ENCODE measurements around the gene GZMB.

GZMB gene

GRCh38 chr14:24630872-24631477 lies 3.0 kb downstream of the GZMB start:
- Mint-ChIP-seq H3K4me3 (no peak overlapping the region), H3K27me3 (ENCODE audit: low read depth, poor library complexity) (peaks cover 7% of the 10 kb centered on the region), H3K36me3 (ENCODE audit: low read depth) (no peaks in the 10 kb centered on the region), H3K27ac (no peak overlapping the region), H3K9me3 (peaks cover 8% of the 10 kb centered on the region), H3K4me1 (no peaks in the 10 kb centered on the region)
- TF ChIP-seq, protein P1, sequence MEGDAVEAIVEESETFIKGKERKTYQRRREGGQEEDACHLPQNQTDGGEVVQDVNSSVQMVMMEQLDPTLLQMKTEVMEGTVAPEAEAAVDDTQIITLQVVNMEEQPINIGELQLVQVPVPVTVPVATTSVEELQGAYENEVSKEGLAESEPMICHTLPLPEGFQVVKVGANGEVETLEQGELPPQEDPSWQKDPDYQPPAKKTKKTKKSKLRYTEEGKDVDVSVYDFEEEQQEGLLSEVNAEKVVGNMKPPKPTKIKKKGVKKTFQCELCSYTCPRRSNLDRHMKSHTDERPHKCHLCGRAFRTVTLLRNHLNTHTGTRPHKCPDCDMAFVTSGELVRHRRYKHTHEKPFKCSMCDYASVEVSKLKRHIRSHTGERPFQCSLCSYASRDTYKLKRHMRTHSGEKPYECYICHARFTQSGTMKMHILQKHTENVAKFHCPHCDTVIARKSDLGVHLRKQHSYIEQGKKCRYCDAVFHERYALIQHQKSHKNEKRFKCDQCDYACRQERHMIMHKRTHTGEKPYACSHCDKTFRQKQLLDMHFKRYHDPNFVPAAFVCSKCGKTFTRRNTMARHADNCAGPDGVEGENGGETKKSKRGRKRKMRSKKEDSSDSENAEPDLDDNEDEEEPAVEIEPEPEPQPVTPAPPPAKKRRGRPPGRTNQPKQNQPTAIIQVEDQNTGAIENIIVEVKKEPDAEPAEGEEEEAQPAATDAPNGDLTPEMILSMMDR (IDR thresholded peaks at IDR 0.05): no peak
- no peak for DNase-seq

- TF ChIP-seq, protein P1 (IDR thresholded peaks at IDR 0.05): no peak
- DNase-seq: no peak
- no peaks in the 10 kb centered on the region for H3K4me1 Mint-ChIP-seq
- H3K27ac Mint-ChIP-seq: no peak overlapping the region
- H3K4me3 Mint-ChIP-seq: no peak overlapping the region
- H3K9me3 Mint-ChIP-seq: peaks cover 8% of the 10 kb centered on the region
- H3K36me3 Mint-ChIP-seq (ENCODE audit: low read depth): no peaks in the 10 kb centered on the region
- H3K27me3 Mint-ChIP-seq (ENCODE audit: low read depth, poor library complexity): peaks cover 7% of the 10 kb centered on the region
Observed at GRCh38 chr14:24630087-24630871, 3.7 kb downstream of the GZMB start.

DNA sequence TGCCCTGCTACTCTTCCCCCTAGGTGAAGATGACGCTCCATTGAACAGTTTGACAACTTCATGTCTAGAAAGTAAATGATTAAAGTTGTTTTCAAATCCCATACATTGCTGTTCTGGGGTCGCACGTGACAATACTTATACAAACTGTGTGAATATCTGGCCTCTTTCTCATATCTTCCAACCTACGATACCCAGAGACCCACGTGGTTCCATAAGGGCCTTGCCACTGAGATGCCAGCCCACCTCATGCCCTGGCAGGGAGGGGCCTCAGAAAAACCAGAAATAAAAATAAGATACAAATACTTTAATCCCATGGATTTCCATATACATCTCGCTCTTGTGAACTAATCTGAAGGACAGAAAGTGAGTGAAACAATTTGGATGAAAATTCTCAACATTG lies 4.5 kb downstream of the GZMB start:
- no peak overlapping the region for H3K27ac Mint-ChIP-seq
- peaks cover 8% of the 10 kb centered on the region for H3K9me3 Mint-ChIP-seq
- H3K4me1 Mint-ChIP-seq: no peaks in the 10 kb centered on the region
- H3K36me3 Mint-ChIP-seq (ENCODE audit: low read depth): no peaks in the 10 kb centered on the region
- DNase-seq: no peak
- no peak overlapping the region for H3K4me3 Mint-ChIP-seq
- peaks cover 7% of the 10 kb centered on the region for H3K27me3 Mint-ChIP-seq (ENCODE audit: low read depth, poor library complexity)
- TF ChIP-seq, protein P1 (IDR thresholded peaks at IDR 0.05): no peak

- H3K27ac Mint-ChIP-seq: no peak overlapping the region
- DNase-seq: no peak
- H3K4me1 Mint-ChIP-seq: peaks cover 2% of the 10 kb centered on the region
- no peaks in the 10 kb centered on the region for H3K36me3 Mint-ChIP-seq (ENCODE audit: low read depth)
- H3K9me3 Mint-ChIP-seq: peaks cover 33% of the 10 kb centered on the region
- no peak overlapping the region for H3K4me3 Mint-ChIP-seq
- TF ChIP-seq, protein P1 (IDR thresholded peaks at IDR 0.05): no peak
- peaks cover 3% of the 10 kb centered on the region for H3K27me3 Mint-ChIP-seq (ENCODE audit: low read depth, poor library complexity)
Observed at GRCh38 chr14:24613747-24614146, 20.2 kb downstream of the GZMB start.

GRCh38 chr14:24613241-24613640 lies 20.7 kb downstream of the GZMB start:
- Mint-ChIP-seq H3K27me3 (ENCODE audit: low read depth, poor library complexity) (peaks cover 3% of the 10 kb centered on the region), H3K36me3 (ENCODE audit: low read depth) (no peaks in the 10 kb centered on the region), H3K4me1 (peaks cover 7% of the 10 kb centered on the region), H3K9me3 (peaks cover 28% of the 10 kb centered on the region), H3K4me3 (no peak overlapping the region), H3K27ac (no peak overlapping the region)
- DNase-seq: no peak
- TF ChIP-seq, protein P1 (IDR thresholded peaks at IDR 0.05): no peak

All from nephron progenitor cell (in vitro differentiated cells).